OCI-LY1 (cell line): ENCODE data around the gene ERCC2.

Source experiments
- EZH2 ChIP-seq: fragments of 200-600 bp; sonication (generic), shearing (Covaris generic); IDR thresholded peaks from 2 replicates; pipeline ENCODE4 v1.8.0; 2017; ENCODE audit warnings: borderline replicate concordance, mixed run types, mild to moderate bottlenecking, antibody characterized with exemption, low read length, moderate library complexity, mixed read lengths
- TF ChIP-seq, protein P1 (sequence below): fragments of 200-600 bp; sonication (generic), shearing (Covaris generic); IDR thresholded peaks from 2 replicates; pipeline ENCODE4 v1.5.1; 2017; ENCODE audit warnings: mild to moderate bottlenecking, antibody characterized with exemption, low read length, moderate library complexity, mixed read lengths

DNA sequence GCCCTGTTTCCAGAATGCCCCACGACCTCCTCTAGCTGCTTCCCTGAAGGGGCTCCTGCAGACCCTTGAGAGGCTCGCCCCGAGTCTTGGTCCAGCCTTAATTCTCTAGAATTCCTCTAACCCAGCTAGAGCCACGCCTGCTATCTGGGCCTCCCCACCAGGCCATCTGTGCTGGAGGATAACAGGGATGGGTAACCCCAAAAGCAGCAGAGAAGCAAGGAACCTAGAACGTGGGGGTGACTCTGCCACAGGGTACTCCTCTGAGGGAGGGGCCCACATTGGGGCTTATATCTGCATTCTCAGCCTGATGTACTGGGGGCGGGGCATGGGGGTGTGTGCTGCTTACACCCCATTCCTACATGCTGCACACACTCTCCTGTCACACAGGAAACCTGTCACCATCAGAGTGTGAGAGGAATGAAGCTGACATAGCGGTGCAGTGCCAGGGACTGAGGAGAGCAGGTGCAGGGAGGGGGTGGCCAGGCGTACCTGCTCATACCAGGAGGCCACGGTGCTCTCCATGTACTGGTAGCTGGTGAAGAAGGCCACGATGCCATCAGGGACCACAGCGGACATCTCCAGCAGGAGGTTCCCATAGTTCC, 16.0 kb downstream of the ERCC2 start:
- TF ChIP-seq, protein P1, sequence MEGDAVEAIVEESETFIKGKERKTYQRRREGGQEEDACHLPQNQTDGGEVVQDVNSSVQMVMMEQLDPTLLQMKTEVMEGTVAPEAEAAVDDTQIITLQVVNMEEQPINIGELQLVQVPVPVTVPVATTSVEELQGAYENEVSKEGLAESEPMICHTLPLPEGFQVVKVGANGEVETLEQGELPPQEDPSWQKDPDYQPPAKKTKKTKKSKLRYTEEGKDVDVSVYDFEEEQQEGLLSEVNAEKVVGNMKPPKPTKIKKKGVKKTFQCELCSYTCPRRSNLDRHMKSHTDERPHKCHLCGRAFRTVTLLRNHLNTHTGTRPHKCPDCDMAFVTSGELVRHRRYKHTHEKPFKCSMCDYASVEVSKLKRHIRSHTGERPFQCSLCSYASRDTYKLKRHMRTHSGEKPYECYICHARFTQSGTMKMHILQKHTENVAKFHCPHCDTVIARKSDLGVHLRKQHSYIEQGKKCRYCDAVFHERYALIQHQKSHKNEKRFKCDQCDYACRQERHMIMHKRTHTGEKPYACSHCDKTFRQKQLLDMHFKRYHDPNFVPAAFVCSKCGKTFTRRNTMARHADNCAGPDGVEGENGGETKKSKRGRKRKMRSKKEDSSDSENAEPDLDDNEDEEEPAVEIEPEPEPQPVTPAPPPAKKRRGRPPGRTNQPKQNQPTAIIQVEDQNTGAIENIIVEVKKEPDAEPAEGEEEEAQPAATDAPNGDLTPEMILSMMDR: no peak
- no peak for TF ChIP-seq EZH2
